Cerebellar cortex (tissue), 1 donor: ENCODE measurements around the gene MORF4L2.

Experiments used
- DNase-seq: peaks from one replicate; pipeline ENCODE4 v3.0.0-alpha.2; 2015; ENCODE audit warnings: low spot score

MORF4L2 gene, protein sequence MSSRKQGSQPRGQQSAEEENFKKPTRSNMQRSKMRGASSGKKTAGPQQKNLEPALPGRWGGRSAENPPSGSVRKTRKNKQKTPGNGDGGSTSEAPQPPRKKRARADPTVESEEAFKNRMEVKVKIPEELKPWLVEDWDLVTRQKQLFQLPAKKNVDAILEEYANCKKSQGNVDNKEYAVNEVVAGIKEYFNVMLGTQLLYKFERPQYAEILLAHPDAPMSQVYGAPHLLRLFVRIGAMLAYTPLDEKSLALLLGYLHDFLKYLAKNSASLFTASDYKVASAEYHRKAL

DNA sequence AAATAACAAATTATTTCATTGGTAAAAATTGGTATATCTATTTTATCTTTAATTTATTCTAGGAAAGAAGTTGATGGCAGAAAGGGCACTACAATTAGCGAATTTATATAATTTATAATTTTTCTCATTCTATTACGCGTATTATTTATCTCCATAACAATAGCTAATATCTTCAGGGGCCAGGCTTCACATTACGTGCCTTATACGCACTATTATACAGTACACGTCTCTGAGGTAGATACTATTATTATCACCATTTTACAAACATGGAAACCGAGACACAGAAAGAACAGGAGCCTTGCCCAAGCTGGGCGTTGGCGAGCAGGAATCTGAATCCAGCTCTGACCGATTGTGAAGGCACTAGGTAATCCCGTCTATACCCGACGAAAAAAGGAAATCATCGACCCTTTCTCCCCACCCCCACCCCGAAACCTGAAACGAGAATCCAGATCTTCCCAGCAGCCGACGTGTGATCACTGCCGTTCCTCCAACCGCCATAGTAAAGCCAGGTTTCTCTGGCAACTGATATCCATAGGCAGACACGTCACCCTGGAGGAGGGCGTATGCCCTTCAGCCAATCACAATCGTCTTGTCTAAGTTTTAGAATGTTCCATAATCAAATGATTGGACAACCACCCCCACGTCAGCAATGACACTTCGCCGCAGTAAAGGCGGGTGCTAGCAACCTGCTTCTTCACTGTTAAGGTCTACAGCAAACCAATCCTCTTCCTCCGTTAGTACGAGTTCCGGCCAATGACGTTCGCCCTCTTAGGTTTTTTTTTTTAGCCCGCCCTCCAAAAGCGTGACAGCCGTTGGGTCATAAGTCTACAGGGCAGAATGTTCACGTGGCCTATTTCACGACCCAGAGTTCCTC, at the start of gene MORF4L2:
TSS of gene MORF4L2 (minus strand) at position 501 of the 874 bp plus-strand sequence. CDS start 9,672 bp downstream, outside the sequence.
- peak; percentile 99 for DNase-seq

DNA sequence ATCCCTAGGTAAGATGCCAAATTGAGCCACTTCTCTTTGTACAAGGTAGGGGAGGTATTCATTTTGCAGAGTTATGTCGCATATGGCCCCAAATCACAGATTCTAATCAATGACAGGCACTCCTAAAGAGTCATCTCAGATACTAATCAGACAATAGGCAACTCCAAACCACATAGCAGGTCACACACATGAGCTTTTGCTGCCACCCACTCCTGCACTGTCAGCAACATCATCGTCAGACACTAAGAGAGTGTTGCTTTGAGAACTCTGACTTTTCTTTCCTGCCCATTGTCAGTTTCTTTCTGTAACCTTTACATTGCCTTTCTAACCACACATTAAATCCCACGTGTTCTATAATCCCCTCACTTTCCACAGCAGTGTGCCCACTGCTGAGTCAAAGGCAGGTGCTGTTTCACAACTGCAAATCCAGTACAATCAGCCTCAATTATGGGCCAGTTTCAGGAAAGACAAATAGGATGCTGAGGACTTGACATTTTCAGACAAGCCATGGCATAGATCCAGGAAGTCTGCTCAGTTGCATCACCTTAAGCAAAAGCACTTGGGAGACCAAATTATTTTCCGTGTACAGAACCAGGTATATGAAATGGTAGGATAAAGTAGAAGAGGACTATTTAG, 47.7 kb upstream of the MORF4L2 start:
- DNase-seq = no peak

DNA sequence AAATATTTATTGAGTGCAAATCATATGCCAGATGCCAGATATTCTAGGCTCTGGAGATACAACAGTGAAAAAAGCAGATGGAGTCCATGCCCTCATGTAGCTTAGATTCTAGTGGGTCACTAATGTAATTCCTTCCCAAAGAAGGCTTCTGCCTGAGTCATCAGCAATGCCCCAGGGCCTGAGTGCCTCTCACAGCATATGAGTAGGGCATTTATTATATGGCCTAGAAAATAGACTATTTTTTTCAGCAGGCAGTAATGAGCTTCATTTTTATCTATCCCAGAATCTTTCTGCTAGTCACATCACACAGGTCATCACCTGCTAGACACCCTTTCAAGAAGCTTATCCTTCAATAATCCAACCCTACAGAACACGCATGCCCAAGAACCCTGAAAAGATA, 46.5 kb upstream of the MORF4L2 start:
- no peak for DNase-seq

DNA sequence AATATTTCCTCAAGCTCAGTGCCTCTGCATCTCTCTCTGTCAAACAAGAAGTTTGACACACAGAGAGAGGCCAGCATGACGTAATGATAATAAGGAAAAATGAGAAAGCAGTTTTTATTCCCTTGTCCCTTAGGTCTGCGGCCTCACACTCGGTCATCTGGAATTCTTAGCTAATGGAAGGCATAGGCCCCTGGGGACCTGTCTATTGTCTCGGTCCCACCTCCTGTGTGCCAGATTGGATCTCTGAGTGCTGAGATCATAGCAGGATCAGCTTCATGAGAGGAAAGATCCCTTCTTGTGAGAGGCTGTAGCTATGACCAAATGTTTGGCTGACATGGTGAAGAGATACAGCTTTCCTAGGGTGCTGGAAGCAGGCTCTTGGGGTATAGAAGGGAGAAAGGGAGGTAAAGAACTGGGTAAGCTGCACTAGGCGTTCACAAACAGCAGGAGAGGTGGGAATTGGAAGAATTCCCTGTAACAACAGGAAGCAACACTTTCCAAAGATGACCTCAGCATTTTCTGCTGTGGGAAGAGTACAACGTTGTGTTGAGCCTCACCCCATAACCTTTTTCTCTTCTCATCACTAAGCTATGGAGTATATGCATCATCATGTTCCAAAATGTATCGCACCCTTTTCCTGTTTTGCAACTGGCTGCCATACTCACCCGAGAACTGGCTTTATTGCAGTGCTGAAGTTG, 44.4 kb upstream of the MORF4L2 start:
- peak; percentile 44 for DNase-seq

DNA sequence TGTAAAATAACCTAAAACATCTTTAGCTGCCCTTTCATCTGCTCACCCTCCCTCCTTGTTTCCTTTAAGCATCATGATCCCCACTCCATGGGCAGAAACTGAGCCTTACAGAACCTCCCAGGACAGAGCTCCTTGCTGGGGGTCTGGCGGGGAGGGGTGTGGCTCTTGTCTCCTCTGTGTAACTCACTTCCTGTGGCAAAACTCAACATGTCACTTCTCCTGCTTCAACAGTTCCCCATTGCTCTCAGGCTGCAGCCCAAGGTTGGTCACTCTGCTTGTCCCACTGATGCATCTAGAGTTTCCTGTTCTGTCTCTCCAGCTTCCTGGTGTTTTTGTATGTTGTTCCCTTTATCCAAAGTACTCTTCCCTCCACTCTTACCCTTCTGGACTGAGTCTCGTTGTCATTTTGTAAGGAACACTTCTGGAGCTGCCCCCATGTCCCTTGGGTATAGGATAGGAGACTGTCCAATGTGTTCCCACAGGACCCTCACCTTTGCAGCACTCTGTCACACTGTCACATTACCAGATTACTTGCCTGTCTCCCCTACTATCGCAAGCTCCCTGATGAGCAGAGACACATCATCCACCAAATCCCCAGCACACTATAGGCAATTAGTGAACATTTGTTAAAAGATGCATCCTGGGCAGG, 43.8 kb upstream of the MORF4L2 start:
- no peak for DNase-seq

DNA sequence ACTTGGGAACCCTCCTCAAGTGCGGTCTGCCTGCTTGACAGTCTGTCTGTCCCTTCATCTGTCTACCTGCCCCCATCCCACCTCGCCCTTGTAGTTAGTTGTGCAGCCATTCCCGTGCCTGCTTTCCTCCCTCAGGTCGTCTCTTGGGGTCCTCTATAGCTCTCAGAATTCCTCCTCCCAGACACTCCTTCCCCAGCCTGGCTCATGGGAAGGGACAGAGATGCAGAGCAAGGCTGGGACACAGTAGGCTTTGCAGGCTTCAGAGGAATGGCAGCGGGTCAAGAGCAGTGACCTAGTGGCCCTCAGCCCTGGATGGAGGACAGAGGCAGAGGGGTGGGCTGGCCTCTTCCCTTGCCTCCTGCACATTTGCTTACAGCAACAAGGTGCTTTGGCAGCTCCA, 42.5 kb upstream of the MORF4L2 start:
- no peak for DNase-seq

DNA sequence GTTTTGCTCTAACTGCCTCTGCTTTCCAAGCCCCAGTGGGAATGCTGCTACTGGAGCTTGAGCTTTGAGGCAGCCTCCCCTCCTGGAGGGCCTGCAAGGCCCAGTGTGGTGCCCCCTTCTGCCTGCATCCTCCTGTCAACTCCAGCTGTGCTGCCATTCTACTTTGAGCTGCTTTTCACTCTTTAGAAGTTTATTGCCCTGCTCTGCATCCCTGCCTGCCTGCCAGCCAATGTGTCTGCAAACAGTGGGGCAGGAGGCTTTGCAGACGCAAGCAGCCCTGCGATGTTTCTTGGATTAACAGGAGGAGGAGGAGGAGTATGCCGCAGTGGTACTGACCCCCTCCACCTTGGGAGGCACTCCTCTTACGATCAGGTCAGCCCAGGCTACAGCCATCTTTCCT, 40.6 kb upstream of the MORF4L2 start:
- DNase-seq = no peak

DNA sequence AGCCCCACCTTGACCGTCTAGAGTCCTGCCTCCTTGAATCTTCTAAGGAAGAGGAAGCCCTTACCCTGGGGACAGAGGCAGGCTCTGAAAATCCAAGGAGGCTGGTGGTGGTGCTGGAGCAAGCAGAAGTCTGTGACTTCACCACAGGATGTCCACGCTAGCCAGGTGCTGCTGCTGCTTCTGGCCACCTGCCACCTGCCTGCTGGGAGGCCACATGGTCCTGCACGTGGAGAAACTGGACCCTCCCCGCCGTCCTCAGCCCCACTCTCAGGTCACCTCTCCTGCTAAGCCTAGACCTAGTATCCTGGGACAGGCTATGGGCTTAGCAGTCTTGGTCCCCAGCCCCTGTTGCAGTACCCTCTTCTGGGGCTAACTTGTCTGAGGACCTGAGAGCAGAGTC, 40.0 kb upstream of the MORF4L2 start:
- DNase-seq = peak; percentile 43

DNA sequence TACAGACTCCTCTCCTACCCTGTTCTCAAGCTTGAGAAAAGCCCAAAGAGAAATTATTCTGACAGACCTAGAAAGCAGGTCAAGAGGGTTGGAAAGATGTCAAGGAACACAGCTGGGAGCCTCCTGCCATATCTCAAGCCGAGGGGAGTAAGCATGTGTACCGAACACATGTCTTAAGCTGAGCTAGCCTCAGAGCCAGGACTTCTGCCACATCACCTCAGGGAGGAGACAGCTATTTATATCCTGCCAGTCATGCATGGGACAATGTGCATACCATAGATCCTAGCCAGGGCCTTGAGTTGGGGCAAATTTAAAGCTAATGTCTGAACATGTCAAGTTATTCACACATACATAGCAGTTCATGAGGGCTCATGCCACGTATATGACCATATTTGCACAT, 36.0 kb upstream of the MORF4L2 start:
- DNase-seq = peak; percentile 73

DNA sequence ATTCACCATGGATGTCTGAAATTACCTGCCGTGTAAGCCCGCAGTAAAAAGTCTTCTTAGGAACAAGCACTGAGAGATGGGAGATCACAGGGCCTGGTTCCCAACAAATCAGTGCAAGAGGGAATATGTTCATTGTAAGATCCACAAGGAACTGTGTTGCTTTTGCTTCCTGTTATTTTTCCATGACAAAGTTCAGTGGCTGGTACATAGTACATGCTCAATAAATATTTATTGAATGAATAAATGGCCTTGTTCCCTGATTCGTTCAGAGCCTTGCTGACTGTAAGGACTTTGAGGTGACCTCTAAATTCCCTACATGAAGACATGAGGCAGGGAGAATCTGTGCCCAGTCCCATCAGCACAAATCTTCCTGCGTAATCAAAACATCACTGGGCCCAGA, 31.6 kb upstream of the MORF4L2 start:
- no peak for DNase-seq

DNA sequence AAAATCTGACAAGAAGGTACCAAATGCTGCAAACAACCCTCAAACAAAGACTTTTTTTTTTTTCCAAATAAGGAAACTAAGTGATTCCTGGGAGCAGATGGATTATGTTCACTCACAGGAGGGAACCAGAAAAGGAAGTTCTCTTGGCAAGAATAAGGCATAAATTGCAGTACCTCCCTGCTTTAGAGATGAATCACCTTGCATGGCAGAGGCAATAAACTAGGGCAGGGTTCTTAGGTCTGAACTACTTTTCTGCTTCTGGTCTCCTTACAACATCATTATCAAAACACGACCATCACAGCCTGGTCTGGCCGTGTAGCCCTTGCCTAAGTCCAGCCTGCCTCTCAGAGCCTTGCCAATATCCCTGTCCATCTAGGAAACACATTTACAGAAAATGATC, 30.5 kb upstream of the MORF4L2 start:
- DNase-seq = peak; percentile 80

DNA sequence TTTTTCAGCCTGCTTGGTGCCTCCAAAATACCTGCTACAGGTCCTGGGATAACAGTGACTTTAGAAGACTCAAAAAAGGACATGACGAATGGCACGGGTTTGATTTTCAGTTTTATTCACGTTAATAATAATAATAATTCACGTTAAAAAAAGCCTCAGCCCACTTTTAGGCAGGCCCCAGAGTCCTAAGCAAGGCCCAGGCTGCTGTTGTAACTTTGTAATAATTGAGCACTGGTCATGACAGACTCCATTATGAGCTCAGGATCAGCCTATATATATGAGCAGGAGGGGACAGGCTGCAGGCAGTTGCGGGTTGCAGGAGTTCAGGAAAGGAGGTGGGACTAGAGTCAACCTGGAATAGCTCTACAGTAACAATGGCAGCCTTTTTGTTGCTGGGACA, 24.1 kb upstream of the MORF4L2 start, which contains the start of gene TMEM31:
TSS of gene TMEM31 (plus strand) at position 301 of the 400 bp plus-strand sequence. CDS start 1,350 bp downstream, outside the sequence.
- no peak for DNase-seq

DNA sequence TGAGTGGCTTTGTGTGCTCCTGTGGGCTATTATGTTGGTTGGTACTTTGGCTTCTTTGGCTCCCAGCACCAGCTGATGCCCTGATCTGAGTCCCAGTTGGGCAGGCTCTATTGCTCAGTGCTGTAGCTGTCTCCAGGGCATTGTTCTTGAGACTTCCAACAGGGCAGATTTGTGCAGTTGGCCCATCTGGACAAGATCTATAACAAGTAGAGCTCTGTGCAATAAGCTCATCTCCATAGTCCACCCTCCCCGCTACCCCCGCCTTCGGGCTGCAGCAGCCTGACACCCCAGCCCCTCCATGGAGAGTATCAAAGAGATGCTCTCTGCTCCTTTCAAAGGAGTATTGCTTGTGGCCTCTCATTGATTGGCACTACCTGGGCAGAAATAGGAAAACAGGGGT, 18.4 kb upstream of the MORF4L2 start:
- no peak for DNase-seq

DNA sequence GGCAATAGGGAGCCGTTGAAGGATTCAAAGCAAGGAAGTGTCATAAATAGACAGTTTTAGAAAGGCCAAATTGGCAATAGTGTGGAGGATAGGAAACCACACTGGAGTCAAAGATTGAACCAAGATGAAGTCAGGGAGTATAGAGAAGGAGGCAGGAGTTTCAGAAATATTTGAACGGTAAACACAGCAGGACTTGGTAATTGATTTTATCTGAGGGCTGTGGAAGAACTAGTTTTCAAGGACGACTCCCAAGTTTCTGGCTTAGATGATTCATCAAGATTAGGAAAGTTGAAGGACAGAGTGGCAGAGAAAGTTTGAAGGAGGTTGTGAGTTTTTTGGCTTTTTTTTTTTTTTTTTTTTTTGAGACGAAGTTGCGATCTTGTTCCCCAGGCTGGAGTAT, 12.7 kb upstream of the MORF4L2 start:
- no peak for DNase-seq

DNA sequence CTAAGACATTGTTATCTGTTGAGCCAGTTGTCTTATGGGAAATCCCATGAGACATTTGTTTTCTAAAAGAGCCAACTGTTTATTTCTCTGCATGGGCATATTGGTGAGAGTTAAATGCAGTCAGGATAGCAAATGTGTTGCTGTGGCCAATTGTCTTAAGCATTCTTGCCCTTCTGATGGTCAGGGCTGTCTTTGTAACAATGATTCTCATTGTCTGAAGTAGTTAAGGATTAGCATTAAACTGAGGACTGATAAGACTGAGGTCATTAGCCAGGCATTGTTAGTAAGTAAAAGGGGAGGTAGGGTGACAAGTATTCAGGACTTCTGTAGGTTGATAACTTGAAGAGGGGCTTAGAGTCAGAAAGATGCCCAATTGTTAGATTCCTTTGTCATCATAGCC, 11.2 kb upstream of the MORF4L2 start:
- DNase-seq = no peak

DNA sequence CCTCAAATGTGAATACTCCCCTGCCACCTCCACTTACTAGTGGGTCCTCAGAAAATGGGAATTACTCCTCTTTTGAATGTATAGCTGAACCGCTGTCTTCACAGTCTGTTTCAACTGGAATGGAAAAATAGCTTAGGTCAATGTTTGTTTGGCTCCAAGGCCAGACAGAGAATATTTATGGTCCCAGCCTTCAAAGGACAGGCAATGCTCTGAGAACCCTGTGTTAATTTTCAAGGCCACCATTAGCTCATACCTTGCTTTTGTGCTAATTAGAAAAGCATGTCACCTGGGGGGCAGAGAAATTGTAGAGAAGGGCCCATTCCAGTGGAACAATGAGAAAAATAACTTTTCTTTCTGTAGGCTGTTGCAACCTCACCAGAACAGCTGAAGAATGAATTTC, 4.6 kb upstream of the MORF4L2 start:
- DNase-seq = no peak

DNA sequence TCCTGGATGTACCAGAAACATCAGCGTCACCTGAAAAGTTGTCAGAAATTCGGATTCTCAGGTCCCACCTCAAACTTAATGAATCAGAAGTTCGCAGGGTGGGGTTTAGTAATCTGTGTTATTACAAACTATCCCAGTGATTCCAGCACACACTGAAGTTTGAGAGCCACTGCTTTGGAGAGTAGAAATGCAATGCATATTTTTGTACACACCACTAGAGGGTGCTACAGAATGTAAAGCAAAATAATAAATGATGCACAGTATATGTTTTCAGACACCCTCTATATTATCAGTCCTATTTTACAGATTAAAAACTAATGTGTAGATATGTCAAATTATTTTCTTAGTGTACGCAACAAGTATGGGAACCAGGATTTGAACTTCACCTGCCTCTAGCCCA, 2.4 kb upstream of the MORF4L2 start:
- peak; percentile 69 for DNase-seq

DNA sequence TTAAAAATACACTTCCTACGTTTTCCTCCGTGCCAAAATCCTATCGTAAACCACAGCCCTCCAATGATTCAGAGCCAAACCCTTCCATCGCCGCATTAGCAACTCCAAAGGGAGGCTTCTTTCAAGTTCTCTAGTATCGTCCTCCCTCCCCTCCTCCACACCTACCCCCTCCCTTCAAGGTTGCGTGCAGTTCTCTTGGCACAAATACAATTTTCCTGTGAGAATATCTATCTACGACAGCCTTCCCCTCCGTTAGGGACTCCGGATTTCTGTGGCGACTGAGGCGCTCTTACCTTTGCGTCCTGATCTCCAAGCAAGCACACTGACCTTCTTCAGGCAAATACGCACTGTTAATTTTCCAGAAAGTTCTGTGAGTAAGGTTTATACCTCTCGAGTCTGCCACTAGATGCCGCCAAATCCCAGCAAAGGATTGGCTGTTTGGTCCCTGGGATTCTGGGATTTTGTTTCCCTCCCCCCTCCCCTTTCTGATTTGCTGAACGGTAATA, 1.2 kb upstream of the MORF4L2 start:
- peak; percentile 82 for DNase-seq

DNA sequence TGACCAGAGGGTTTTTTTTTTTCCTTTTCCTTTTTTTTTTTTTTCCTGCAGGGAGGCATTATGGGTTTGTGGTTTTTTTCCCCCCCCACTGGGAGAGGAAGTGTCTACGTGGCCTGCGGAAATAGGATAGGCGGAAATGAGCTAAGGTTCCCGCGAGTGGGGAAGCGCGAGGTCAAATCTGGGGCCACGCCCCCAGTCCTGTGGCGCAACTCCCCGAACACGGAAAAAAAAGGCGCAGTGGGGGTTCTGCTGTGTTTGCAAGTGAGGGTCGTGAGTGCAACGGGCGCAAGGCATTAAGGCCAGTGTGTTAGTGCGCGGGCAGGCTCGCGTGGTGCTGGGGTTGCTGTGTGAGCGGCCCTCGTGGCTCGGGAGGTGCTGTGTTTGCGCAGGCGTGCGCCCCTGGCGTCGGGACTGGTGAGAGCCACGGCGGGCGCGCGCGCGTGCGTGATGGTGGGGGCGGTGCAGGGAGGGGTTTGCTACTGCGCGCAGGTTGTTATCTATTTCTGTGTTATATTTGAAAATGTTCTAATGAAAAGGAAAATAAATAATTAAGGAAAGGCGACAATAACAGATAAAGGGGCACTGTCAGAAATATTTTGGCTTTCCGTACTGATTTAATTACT, 685 bp upstream of the MORF4L2 start:
- DNase-seq = no peak

DNA sequence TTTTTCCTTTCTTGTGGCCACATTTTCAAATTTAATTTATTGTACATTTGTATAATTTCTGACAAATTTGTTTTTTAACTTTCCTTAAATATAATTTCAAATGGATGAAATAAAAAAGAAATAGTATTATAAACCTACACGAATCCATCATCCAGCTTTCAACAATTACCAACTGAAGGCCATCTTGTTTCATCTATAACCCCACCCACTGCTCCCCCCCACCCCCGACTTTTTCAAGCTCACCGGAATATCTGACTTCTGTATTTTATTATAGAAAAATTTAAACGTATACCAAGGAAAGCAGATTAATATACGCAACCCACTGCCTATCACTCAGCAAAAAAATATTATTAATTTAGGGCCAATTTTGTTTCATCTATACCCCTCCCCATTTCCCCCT, 1.1 kb downstream of the MORF4L2 start:
- no peak for DNase-seq

DNA sequence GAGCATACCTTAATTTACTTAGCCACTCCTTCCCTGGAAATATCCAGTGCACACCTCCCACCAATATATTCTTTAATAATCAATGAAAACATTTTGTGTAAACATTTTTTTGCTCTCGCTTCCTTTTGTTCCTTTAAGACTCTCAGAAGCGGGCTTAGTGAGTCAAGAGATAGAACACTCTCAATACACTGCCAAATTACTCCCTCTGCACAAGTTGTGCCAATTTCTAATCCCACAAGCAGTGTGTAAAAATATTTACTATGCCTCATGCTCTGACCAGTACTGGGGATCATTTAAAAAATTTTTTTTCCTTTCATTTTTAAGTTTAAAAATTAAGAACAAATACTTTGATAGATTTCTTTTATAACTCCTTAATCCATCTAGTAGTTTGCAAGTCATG, 5.1 kb downstream of the MORF4L2 start:
- DNase-seq = no peak
